Measurements from ENCODE around the gene LRRC41. TPM values are rescaled to one million over a fixed set of nuclear protein-coding genes. Genes with fewer than 3 reads are reported as not detected.
A peak's percentile ranks its signal among the peaks of the same experiment; 100 is the strongest.

The LRRC41 gene
- polyA plus RNA-seq, 1 donor from 2014 or later: 52.9 TPM

DNA sequence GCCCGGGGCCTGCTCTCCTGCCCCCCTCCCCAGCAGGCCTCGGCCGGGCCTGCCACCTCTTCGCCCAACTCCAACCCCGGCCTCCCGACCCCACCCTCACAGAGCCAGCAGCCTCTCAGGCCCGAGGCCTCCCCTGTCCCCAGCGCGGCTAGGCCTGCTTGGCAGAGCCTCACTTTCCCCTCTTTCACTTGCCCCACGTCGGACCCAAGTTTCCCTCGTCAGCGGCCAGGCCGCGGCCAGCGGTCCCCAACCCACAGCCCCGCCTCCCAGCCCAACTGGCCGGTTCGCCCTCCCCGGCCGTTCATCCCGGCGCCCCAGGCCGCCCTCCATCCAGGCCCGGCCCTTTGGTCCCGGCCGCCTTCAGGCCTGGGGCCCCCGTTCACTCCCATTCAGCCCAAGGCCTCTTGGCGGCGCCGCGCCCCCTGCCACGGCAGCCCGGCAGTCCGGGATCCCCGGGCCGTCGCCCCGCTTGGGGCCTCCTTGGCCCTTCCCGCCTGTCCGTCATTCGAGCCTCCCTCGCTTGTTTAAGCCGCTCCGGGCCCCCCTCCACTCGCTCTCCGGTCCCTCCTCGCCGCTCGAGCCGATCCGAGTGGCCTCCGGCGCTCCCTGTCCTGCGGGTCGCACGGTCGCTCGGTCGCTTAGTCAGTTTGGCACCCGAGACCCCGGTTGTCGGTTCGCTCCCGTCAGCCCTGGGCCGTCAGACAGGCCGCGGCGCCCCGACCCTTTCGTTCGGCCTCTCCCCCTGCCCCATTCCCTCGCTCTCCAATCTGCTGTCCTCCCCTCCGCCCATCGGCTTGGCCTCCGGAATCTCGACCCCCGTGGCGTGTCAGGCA is 1.4 kb downstream of the LRRC41 start:
- no peaks in the 10 kb centered on the region for H3K9me2 ChIP-seq (ENCODE audit: insufficient read depth, low read length)
- peak overlapping the region; percentile 99 for H3K9ac ChIP-seq (ENCODE audit: low read length)
- no peaks in the 10 kb centered on the region for H3K9me3 ChIP-seq (ENCODE audit: low read length)
- TF ChIP-seq, protein P1, sequence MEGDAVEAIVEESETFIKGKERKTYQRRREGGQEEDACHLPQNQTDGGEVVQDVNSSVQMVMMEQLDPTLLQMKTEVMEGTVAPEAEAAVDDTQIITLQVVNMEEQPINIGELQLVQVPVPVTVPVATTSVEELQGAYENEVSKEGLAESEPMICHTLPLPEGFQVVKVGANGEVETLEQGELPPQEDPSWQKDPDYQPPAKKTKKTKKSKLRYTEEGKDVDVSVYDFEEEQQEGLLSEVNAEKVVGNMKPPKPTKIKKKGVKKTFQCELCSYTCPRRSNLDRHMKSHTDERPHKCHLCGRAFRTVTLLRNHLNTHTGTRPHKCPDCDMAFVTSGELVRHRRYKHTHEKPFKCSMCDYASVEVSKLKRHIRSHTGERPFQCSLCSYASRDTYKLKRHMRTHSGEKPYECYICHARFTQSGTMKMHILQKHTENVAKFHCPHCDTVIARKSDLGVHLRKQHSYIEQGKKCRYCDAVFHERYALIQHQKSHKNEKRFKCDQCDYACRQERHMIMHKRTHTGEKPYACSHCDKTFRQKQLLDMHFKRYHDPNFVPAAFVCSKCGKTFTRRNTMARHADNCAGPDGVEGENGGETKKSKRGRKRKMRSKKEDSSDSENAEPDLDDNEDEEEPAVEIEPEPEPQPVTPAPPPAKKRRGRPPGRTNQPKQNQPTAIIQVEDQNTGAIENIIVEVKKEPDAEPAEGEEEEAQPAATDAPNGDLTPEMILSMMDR (IDR thresholded peaks at IDR 0.05; ENCODE audit: poor library complexity, severe bottlenecking): peak; percentile 28
- TF ChIP-seq, protein P2, sequence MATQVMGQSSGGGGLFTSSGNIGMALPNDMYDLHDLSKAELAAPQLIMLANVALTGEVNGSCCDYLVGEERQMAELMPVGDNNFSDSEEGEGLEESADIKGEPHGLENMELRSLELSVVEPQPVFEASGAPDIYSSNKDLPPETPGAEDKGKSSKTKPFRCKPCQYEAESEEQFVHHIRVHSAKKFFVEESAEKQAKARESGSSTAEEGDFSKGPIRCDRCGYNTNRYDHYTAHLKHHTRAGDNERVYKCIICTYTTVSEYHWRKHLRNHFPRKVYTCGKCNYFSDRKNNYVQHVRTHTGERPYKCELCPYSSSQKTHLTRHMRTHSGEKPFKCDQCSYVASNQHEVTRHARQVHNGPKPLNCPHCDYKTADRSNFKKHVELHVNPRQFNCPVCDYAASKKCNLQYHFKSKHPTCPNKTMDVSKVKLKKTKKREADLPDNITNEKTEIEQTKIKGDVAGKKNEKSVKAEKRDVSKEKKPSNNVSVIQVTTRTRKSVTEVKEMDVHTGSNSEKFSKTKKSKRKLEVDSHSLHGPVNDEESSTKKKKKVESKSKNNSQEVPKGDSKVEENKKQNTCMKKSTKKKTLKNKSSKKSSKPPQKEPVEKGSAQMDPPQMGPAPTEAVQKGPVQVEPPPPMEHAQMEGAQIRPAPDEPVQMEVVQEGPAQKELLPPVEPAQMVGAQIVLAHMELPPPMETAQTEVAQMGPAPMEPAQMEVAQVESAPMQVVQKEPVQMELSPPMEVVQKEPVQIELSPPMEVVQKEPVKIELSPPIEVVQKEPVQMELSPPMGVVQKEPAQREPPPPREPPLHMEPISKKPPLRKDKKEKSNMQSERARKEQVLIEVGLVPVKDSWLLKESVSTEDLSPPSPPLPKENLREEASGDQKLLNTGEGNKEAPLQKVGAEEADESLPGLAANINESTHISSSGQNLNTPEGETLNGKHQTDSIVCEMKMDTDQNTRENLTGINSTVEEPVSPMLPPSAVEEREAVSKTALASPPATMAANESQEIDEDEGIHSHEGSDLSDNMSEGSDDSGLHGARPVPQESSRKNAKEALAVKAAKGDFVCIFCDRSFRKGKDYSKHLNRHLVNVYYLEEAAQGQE (IDR thresholded peaks at IDR 0.05; ENCODE audit: borderline replicate concordance): peak; percentile 19
- TF ChIP-seq RAD21 (conservative IDR thresholded peaks at IDR 0.05): no peak
- H3K36me3 ChIP-seq (ENCODE audit: insufficient read depth, low read length): peaks cover 8% of the 10 kb centered on the region
- no peaks in the 10 kb centered on the region for H3F3A ChIP-seq (ENCODE audit: insufficient read depth, low read length, poor library complexity, severe bottlenecking)
- no peaks in the 10 kb centered on the region for H4K20me1 ChIP-seq (ENCODE audit: insufficient read depth)
- H3K27me3 ChIP-seq (ENCODE audit: insufficient read depth, low read depth, low read length): no peaks in the 10 kb centered on the region
- H3K4me3 ChIP-seq (ENCODE audit: low read length): peak overlapping the region; percentile 99
- peak overlapping the region; percentile 82 for H3K4me2 ChIP-seq (ENCODE audit: low read length)
- peak overlapping the region; percentile 60 for H2AFZ ChIP-seq (ENCODE audit: low read depth, low read length)
- peak overlapping the region; percentile 93 for H3K27ac ChIP-seq (ENCODE audit: low read length)
- H3K79me2 ChIP-seq (replicated peaks; ENCODE audit: insufficient read depth, low read length): peaks cover 77% of the 10 kb centered on the region

DNA sequence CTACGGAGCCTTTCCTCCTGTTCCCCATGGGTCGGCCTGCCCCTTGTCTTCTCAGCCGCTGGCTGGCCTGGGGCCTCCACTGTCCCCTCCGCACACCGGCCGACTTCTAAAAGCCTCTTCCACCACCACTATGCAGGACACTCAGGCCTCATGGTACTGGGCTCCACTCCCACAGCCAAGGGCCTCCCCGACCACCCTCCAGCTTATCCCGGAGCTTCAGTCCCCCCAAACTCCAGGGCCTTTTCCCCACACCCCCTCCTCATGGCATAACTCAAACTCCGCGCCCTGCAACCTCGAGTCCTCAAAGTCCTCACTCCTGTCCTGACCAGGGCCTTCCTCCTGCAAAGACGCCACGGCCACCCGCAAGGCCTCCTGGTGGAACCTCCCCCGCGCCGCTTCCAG is 2.0 kb downstream of the LRRC41 start:
- H3K79me2 ChIP-seq (replicated peaks; ENCODE audit: insufficient read depth, low read length): peaks cover 71% of the 10 kb centered on the region
- no peaks in the 10 kb centered on the region for H4K20me1 ChIP-seq (ENCODE audit: insufficient read depth)
- TF ChIP-seq MXI1 (conservative IDR thresholded peaks at IDR 0.05; ENCODE audit: poor library complexity, severe bottlenecking) (no peak), SMC3 (conservative IDR thresholded peaks at IDR 0.05; ENCODE audit: poor library complexity) (no peak), TAF1 (IDR thresholded peaks at IDR 0.05; ENCODE audit: low read depth) (no peak), EP300 (conservative IDR thresholded peaks at IDR 0.05; ENCODE audit: poor library complexity, severe bottlenecking) (no peak), POLR2AphosphoS5 (IDR thresholded peaks at IDR 0.05) (no peak), RAD21 (conservative IDR thresholded peaks at IDR 0.05) (no peak), EZH2 (IDR thresholded peaks at IDR 0.05; ENCODE audit: borderline replicate concordance, insufficient read depth, low read length, poor library complexity, severe bottlenecking) (no peak)
- TF ChIP-seq, protein P2 (IDR thresholded peaks at IDR 0.05; ENCODE audit: borderline replicate concordance): no peak
- TF ChIP-seq, protein P1 (IDR thresholded peaks at IDR 0.05; ENCODE audit: poor library complexity, severe bottlenecking): no peak
- no peaks in the 10 kb centered on the region for H3F3A ChIP-seq (ENCODE audit: insufficient read depth, low read length, poor library complexity, severe bottlenecking)
- H3K27me3 ChIP-seq (ENCODE audit: insufficient read depth, low read depth, low read length): no peaks in the 10 kb centered on the region
- peak overlapping the region; percentile 99 for H3K9ac ChIP-seq (ENCODE audit: low read length)
- H3K4me3 ChIP-seq (ENCODE audit: low read length): peak overlapping the region; percentile 99
- H3K27ac ChIP-seq (ENCODE audit: low read length): peak overlapping the region; percentile 93
- H2AFZ ChIP-seq (ENCODE audit: low read depth, low read length): peak overlapping the region; percentile 60
- peaks cover 12% of the 10 kb centered on the region for H3K36me3 ChIP-seq (ENCODE audit: insufficient read depth, low read length)
- no peaks in the 10 kb centered on the region for H3K9me2 ChIP-seq (ENCODE audit: insufficient read depth, low read length)
- peak overlapping the region; percentile 82 for H3K4me2 ChIP-seq (ENCODE audit: low read length)
- H3K9me3 ChIP-seq (ENCODE audit: low read length): no peaks in the 10 kb centered on the region

Data from neural cell (in vitro differentiated cells).